GM19467 (cell line): ENCODE measurements around the gene MET.
"Not testable (repeated sequence)": the region's sequence is repeated elsewhere in the genome, so short reads cannot be mapped to it uniquely, and the experiment has no call there.

Experiments
- ATAC-seq: cut with Tn5 transposase; IDR thresholded peaks from one replicate; pipeline ENCODE4 v1.9.1; 2021; ENCODE audit warnings: mild to moderate bottlenecking, moderate library complexity; ENCODE audit not compliant: unreplicated experiment

MET gene

GRCh38 chr7:116697761-116698160, 25.8 kb downstream of the MET start:
- no peak for ATAC-seq

- no peak for ATAC-seq
Measured at GRCh38 chr7:116698396-116698795, 26.4 kb downstream of the MET start.

- no peak for ATAC-seq
Measured at GRCh38 chr7:116698930-116699721, 27.1 kb downstream of the MET start.

GRCh38 chr7:116699722-116700120, 27.7 kb downstream of the MET start:
- no peak for ATAC-seq

GRCh38 chr7:116702046-116702785, 30.2 kb downstream of the MET start:
- no peak for ATAC-seq

- no peak for ATAC-seq
Measured at GRCh38 chr7:116704650-116705228, 32.7 kb downstream of the MET start.

- ATAC-seq, result no peak
Measured at GRCh38 chr7:116705419-116705818, 33.4 kb downstream of the MET start.

- ATAC-seq, result no peak
Measured at GRCh38 chr7:116706668-116707126, 34.7 kb downstream of the MET start.

- ATAC-seq, result no peak
Measured at GRCh38 chr7:116707289-116707688, 35.3 kb downstream of the MET start.

GRCh38 chr7:116708248-116708647, 36.3 kb downstream of the MET start:
- no peak for ATAC-seq

- ATAC-seq, result no peak
Measured at GRCh38 chr7:116708861-116709260, 36.9 kb downstream of the MET start.

- ATAC-seq, result no peak
Measured at GRCh38 chr7:116709336-116709735, 37.3 kb downstream of the MET start.

GRCh38 chr7:116710764-116711452, 38.9 kb downstream of the MET start:
- ATAC-seq, result no peak

- ATAC-seq, result no peak
Measured at GRCh38 chr7:116711790-116712189, 39.8 kb downstream of the MET start.

- ATAC-seq, result no peak
Measured at GRCh38 chr7:116713500-116713899, 41.5 kb downstream of the MET start.

- no peak for ATAC-seq
Measured at GRCh38 chr7:116713918-116714317, 41.9 kb downstream of the MET start.

- ATAC-seq, result no peak
Measured at GRCh38 chr7:116715077-116715476, 43.1 kb downstream of the MET start.

GRCh38 chr7:116717137-116717536, 45.1 kb downstream of the MET start:
- ATAC-seq, result no peak

GRCh38 chr7:116723959-116724529, 52.0 kb downstream of the MET start:
- ATAC-seq, result not testable (repeated sequence)

- ATAC-seq, result no peak
Measured at GRCh38 chr7:116724560-116725231, 52.7 kb downstream of the MET start.
